Stomach (tissue), 9 donors: ENCODE results near the gene SLC1A1. TPM values are rescaled to one million over a fixed set of nuclear protein-coding genes. Genes with fewer than 3 reads are reported as not detected.

Source experiments
- DNase-seq, 2 donors: peaks; one replicate each; pipeline versions ENCODE4 v3.0.0 to v3.0.0-alpha.2; 2013 to 2019
- H3K27ac ChIP-seq, 5 donors: fragments of 200-600 bp in 4 of 5; sonication (generic) in 4 of 5; one replicate each; pipeline ENCODE4 v1.5.1; 2013 to 2019; ENCODE audit warnings: mild to moderate bottlenecking in 1 of 5, moderate library complexity in 1 of 5
- H3K27me3 ChIP-seq, 3 donors: fragments of 200-600 bp; sonication (generic); one replicate each; pipeline ENCODE4 v1.5.1; 2017 to 2019; ENCODE audit warnings: mixed run types in 1 of 3
- H3K36me3 ChIP-seq, 4 donors: fragments of 200-600 bp; sonication (generic); 1 replicate in 3 of 4; 2 replicates in 1 of 4; pipeline ENCODE4 v1.5.1; 2016 to 2019
- H3K4me1 ChIP-seq, 4 donors: fragments of 200-600 bp; sonication (generic); one replicate each; pipeline ENCODE4 v1.5.1; 2016 to 2019
- H3K4me3 ChIP-seq, 4 donors: fragments of 200-600 bp; sonication (generic) in 3 of 4; one replicate each; pipeline ENCODE4 v1.5.1; 2016 to 2019; ENCODE audit warnings: mild to moderate bottlenecking in 1 of 4
- H3K9me3 ChIP-seq, 4 donors: fragments of 200-600 bp; sonication (generic); one replicate each; pipeline ENCODE4 v1.5.1; 2016 to 2019
- CTCF ChIP-seq, 7 experiments: fragments of 450-650 bp in 4 of 7; fragments of 200-600 bp in 3 of 7; sonication (generic) in 3 of 7; IDR thresholded peaks; one replicate each; pipeline ENCODE4 v1.5.1; 2016 to 2019; ENCODE audit warnings: antibody characterized with exemption in 7 of 7, control low read depth in 2 of 7, mild to moderate bottlenecking in 1 of 7
- EP300 ChIP-seq: sonication (generic); formaldehyde crosslinking; IDR thresholded peaks from one replicate; pipeline ENCODE4 v1.6.1; 2017; ENCODE audit warnings: antibody characterized with exemption
- POLR2A ChIP-seq, 4 donors: fragments of 450-650 bp; IDR thresholded peaks; one replicate each; pipeline ENCODE4 v1.6.1; 2016; ENCODE audit warnings: antibody characterized with exemption in 4 of 4, control low read depth in 2 of 4, mild to moderate bottlenecking in 1 of 4, moderate library complexity in 1 of 4
- POLR2AphosphoS5 ChIP-seq, 3 donors: sonication (generic); formaldehyde crosslinking; IDR thresholded peaks; one replicate each; pipeline ENCODE4 v1.6.1; 2016; ENCODE audit warnings: antibody characterized with exemption in 3 of 3
- WGBS, 5 donors: extraction: QIAGEN DNeasy Blood & Tissue Kit in 3 of 5; methylation state at CpG; one replicate each; pipeline versions ENCODE4 v1.1.5 to v1.1.7; 2013 to 2018; 5-methylcytosine and 5-hydroxymethylcytosine counted together
- intact Hi-C: fragments of 100-400 bp; cut with DNase I; formaldehyde crosslinking; loops from one replicate; pipeline ENCODE4 v1.15.1; 2023; ENCODE audit warnings: low total_unique reads
- polyA plus RNA-seq, 3 donors: library from polyadenylated mRNA; stranded (reverse); fragments of 200-250 nt; gene quantifications; one replicate each; pipeline ENCODE4 v1.2.3, GENCODE V29; 2013
- total RNA-seq, 5 donors: library from RNA; depleted of rRNA; stranded (reverse); fragments of >200 nt; gene quantifications; one replicate each; pipeline versions ENCODE4 v1.1.0 to v1.2.3, GENCODE V29; 2014 to 2016
- donor health status: healthy with polysubstance abuse.
- donor health status: Bipolar disorder and iron deficiency.
- donor health status: healthy.

The SLC1A1 gene
- total and polyA plus RNA-seq, 8 donors = 0.58 to 13.3 (median 2.7) TPM; not detected in 1

DNA sequence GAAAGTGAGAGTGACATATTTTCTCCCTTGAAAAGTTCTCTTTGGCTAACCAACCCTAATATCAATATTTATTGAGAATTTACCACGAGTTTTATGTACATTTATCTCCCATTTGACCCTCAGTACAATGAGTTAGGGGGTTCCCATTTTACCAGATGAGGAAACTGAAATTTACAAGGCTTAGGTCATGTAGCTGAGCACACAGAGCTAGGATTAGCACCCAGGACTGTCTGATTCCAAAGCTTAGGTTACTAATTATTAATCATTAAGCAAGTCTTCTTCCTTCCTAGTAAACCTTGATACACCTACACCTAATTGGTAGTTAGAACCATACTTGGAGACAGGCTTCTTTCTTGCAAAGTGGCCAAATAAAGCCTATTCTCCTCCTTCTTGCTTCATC, 12.2 kb downstream of the SLC1A1 start:
- no peaks in the 10 kb centered on the region for H3K36me3 ChIP-seq
- TF ChIP-seq POLR2A (IDR thresholded peaks at IDR 0.05) = no peak
- TF ChIP-seq EP300 = no peak
- TF ChIP-seq CTCF (IDR thresholded peaks at IDR 0.05) = no peak
- no peak for TF ChIP-seq POLR2AphosphoS5 (IDR thresholded peaks at IDR 0.05)
- intact Hi-C loops = no loop called here
- DNase-seq = no peak
- no peak overlapping the region for H3K4me3 ChIP-seq
- 41 to 65% (median 56%) methylated on average over 1 of the region's 1 CpG for WGBS, 5 donors
- no peaks in the 10 kb centered on the region for H3K9me3 ChIP-seq
- no peak overlapping the region for H3K27ac ChIP-seq
- no peaks in the 10 kb centered on the region for H3K27me3 ChIP-seq
- H3K4me1 ChIP-seq = peaks cover 0 to 4% (median 0%) of the 10 kb centered on the region in 4 donors

- intact Hi-C loops = no loop called here
- H3K27ac ChIP-seq = no peak overlapping the region
- 79 to 91% (median 85%) methylated on average over 2 of the region's 2 CpGs for WGBS, 5 donors
These were observed 12.8 kb downstream of the SLC1A1 start for GRCh38 chr9:4503103-4503502.

GRCh38 chr9:4504250-4504649, 14.0 kb downstream of the SLC1A1 start:
- intact Hi-C loops = no loop called here
- no peaks in the 10 kb centered on the region for H3K27me3 ChIP-seq
- TF ChIP-seq CTCF (IDR thresholded peaks at IDR 0.05) (no peak), EP300 (no peak), POLR2AphosphoS5 (IDR thresholded peaks at IDR 0.05) (no peak), POLR2A (IDR thresholded peaks at IDR 0.05) (no peak)
- no peaks in the 10 kb centered on the region for H3K36me3 ChIP-seq
- no peak overlapping the region for H3K4me3 ChIP-seq
- no peaks in the 10 kb centered on the region for H3K4me1 ChIP-seq
- no peaks in the 10 kb centered on the region for H3K9me3 ChIP-seq
- 89 to 94% (median 93%) methylated on average over 4 of the region's 4 CpGs for WGBS, 5 donors
- no peak for DNase-seq
- no peak overlapping the region for H3K27ac ChIP-seq

More at GRCh38 chr9:4503103-4503502, 12.8 kb downstream of the SLC1A1 start:
- H3K9me3 ChIP-seq = no peaks in the 10 kb centered on the region
- no peaks in the 10 kb centered on the region for H3K27me3 ChIP-seq
- H3K4me3 ChIP-seq = no peak overlapping the region
- H3K36me3 ChIP-seq = no peaks in the 10 kb centered on the region
- no peaks in the 10 kb centered on the region for H3K4me1 ChIP-seq
- no peak for TF ChIP-seq EP300
- no peak for TF ChIP-seq POLR2AphosphoS5 (IDR thresholded peaks at IDR 0.05)
- no peak for TF ChIP-seq CTCF (IDR thresholded peaks at IDR 0.05)
- no peak for TF ChIP-seq POLR2A (IDR thresholded peaks at IDR 0.05)
- DNase-seq = no peak

- Histone ChIP-seq H3K27ac (no peak overlapping the region), H3K27me3 (no peaks in the 10 kb centered on the region), H3K9me3 (no peaks in the 10 kb centered on the region), H3K4me3 (no peak overlapping the region), H3K4me1 (no peaks in the 10 kb centered on the region), H3K36me3 (no peaks in the 10 kb centered on the region)
- intact Hi-C loops = no loop called here
- no peak for TF ChIP-seq POLR2AphosphoS5 (IDR thresholded peaks at IDR 0.05)
- no peak for TF ChIP-seq EP300
- no peak for TF ChIP-seq CTCF (IDR thresholded peaks at IDR 0.05)
- TF ChIP-seq POLR2A (IDR thresholded peaks at IDR 0.05) = no peak
- no peak for DNase-seq
- WGBS, 5 donors = 88 to 98% (median 91%) methylated on average over 1 of the region's 1 CpG
These were observed 16.2 kb downstream of the SLC1A1 start for GRCh38 chr9:4506490-4506889.
